Measurements from ENCODE around the gene COL9A2.

Gene COL9A2

GRCh38 chr1:40310983-40311642 is 6.0 kb downstream of the COL9A2 start:
- H4K20me1 ChIP-seq = no peaks in the 10 kb centered on the region
- 0 out of 22 replicates have a peak overlapping the region, but pooled peaks of 1 of the 11 experiments have one; percentile 76 for H3K9ac ChIP-seq
- peaks cover 7 to 8% (median 7%) of the 10 kb centered on the region in 11 experiments for H3K27me3 ChIP-seq
- no peaks in the 10 kb centered on the region for H3K9me3 ChIP-seq (replicated peaks in 1 of 11)
- no peak for TF ChIP-seq Cebpa-rat (IDR thresholded peaks at IDR 0.05)
- peak overlapping the region in 4 of 11 experiments; percentile 78 to 86 (median 82); a peak in 3 of 22 replicates for H3K27ac ChIP-seq
- H3K4me3 ChIP-seq = no peak overlapping the region
- peak overlapping the region; percentile 86 to 99 (median 97); a peak in 18 of 22 replicates for H3K4me2 ChIP-seq
- H3K4me1 ChIP-seq = peaks cover 43 to 65% (median 62%) of the 10 kb centered on the region in 10 experiments
- no peaks in the 10 kb centered on the region; a peak in 1 of 22 replicates for H3K36me3 ChIP-seq

GRCh38 chr1:40310129-40310461 is 7.0 kb downstream of the COL9A2 start:
- Histone ChIP-seq H4K20me1 (no peaks in the 10 kb centered on the region), H3K27ac (peak overlapping the region in 1 of 11 experiments; percentile 25; a peak in 1 of 22 replicates), H3K9me3 (replicated peaks in 1 of 11) (no peaks in the 10 kb centered on the region), H3K9ac (peak overlapping the region in 1 of 11 experiments; percentile 2; a peak in 1 of 22 replicates), H3K27me3 (no peaks in the 10 kb centered on the region), H3K36me3 (no peaks in the 10 kb centered on the region; a peak in 1 of 22 replicates), H3K4me1 (peaks cover 36 to 56% (median 53%) of the 10 kb centered on the region in 10 experiments), H3K4me3 (no peak overlapping the region), H3K4me2 (peak overlapping the region in 10 of 11 experiments; percentile 10 to 54 (median 36); a peak in 18 of 22 replicates)
- no peak for TF ChIP-seq Cebpa-rat (IDR thresholded peaks at IDR 0.05)

- no peaks in the 10 kb centered on the region for H3K27me3 ChIP-seq
- H3K9ac ChIP-seq = 0 out of 22 replicates have a peak overlapping the region, but pooled peaks of 2 of the 11 experiments have one; percentile 2 to 13
- H3K4me3 ChIP-seq = no peak overlapping the region
- H3K4me2 ChIP-seq = peak overlapping the region in 10 of 11 experiments; percentile 10 to 54 (median 36); a peak in 16 of 22 replicates
- no peaks in the 10 kb centered on the region; a peak in 1 of 22 replicates for H3K36me3 ChIP-seq
- H4K20me1 ChIP-seq = no peaks in the 10 kb centered on the region
- no peak for TF ChIP-seq Cebpa-rat (IDR thresholded peaks at IDR 0.05)
- H3K9me3 ChIP-seq (replicated peaks in 1 of 11) = no peaks in the 10 kb centered on the region
- H3K4me1 ChIP-seq = peaks cover 30 to 51% (median 47%) of the 10 kb centered on the region in 10 experiments
- peak overlapping the region in 1 of 11 experiments; percentile 25; a peak in 1 of 22 replicates for H3K27ac ChIP-seq
Observed at GRCh38 chr1:40309374-40310128, 7.5 kb downstream of the COL9A2 start.

GRCh38 chr1:40308036-40308727 is 8.9 kb downstream of the COL9A2 start:
- H4K20me1 ChIP-seq = no peaks in the 10 kb centered on the region
- H3K9ac ChIP-seq = no peak overlapping the region
- no peak overlapping the region for H3K4me3 ChIP-seq
- H3K36me3 ChIP-seq = no peaks in the 10 kb centered on the region; a peak in 1 of 22 replicates
- no peaks in the 10 kb centered on the region for H3K27me3 ChIP-seq
- H3K4me1 ChIP-seq = peaks cover 17 to 37% (median 34%) of the 10 kb centered on the region in 10 experiments
- H3K4me2 ChIP-seq = no peak overlapping the region
- no peak overlapping the region for H3K27ac ChIP-seq
- H3K9me3 ChIP-seq (replicated peaks in 1 of 11) = no peaks in the 10 kb centered on the region
- no peak for TF ChIP-seq Cebpa-rat (IDR thresholded peaks at IDR 0.05)

DNA sequence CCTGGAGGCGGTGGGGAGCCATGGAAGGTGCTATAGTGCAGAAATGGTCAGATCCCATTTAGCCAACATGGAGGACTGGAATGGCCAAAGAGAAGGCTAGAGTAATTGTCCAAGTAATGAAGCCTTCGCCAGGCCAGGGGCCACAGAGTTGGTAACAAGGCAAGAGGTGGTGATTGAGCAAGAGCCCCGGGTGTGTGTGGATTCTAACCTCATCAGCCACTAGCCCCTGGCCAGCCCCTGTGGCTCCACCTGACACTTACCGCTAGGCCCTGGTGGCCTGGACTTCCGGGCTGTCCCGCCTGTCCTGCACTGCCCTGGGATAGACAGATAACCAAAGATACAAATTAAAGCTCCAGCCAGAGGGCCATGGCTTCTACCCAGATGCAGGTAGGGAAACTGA is 9.9 kb downstream of the COL9A2 start:
- H3K4me3 ChIP-seq = no peak overlapping the region
- H3K4me1 ChIP-seq = peaks cover 7 to 27% (median 24%) of the 10 kb centered on the region in 10 experiments
- no peaks in the 10 kb centered on the region for H3K9me3 ChIP-seq (replicated peaks in 1 of 11)
- no peaks in the 10 kb centered on the region for H3K27me3 ChIP-seq
- H3K9ac ChIP-seq = no peak overlapping the region
- TF ChIP-seq Cebpa-rat (IDR thresholded peaks at IDR 0.05) = no peak
- no peaks in the 10 kb centered on the region; a peak in 1 of 22 replicates for H3K36me3 ChIP-seq
- H4K20me1 ChIP-seq = no peaks in the 10 kb centered on the region
- no peak overlapping the region for H3K27ac ChIP-seq
- H3K4me2 ChIP-seq = no peak overlapping the region

GRCh38 chr1:40306296-40306695 is 10.8 kb downstream of the COL9A2 start:
- no peaks in the 10 kb centered on the region for H3K27me3 ChIP-seq
- no peak overlapping the region for H3K4me2 ChIP-seq
- no peak overlapping the region for H3K4me3 ChIP-seq
- peaks cover 0 to 4% (median 0%) of the 10 kb centered on the region in 11 experiments; a peak in 2 of 22 replicates for H3K36me3 ChIP-seq
- no peak overlapping the region for H3K27ac ChIP-seq
- H3K9ac ChIP-seq = 0 out of 22 replicates have a peak overlapping the region, but pooled peaks of 1 of the 11 experiments have one; percentile 40
- no peak for TF ChIP-seq Cebpa-rat (IDR thresholded peaks at IDR 0.05)
- H3K9me3 ChIP-seq (replicated peaks in 1 of 11) = no peaks in the 10 kb centered on the region
- H3K4me1 ChIP-seq = peaks cover 0 to 19% (median 16%) of the 10 kb centered on the region in 10 experiments; a peak in 16 of 20 replicates
- H4K20me1 ChIP-seq = no peaks in the 10 kb centered on the region

DNA sequence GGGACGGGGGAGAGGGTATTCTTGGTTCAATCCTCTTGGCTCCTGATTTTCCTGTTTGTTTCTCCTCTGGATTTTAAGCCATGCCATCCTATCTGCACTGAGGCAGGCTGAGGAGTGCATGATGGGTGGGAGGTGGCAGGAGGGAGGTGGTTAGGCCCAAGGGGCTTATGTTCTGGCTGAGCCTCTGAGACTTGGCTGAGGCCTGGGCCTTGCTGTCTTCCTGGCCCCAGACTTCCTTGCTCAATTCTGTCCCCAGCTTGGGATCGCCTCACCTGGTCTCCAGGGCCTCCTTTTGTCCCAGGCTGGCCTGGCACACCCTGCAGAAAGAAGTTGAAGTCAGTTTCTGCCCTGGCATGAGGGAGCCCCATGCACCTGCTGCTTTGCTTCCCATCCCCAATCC is 11.2 kb downstream of the COL9A2 start:
- peak overlapping the region in 2 of 11 experiments; percentile 19 to 40; a peak in 2 of 22 replicates for H3K9ac ChIP-seq
- no peak overlapping the region for H3K4me2 ChIP-seq
- no peak overlapping the region for H3K27ac ChIP-seq
- peaks cover 0 to 8% (median 0%) of the 10 kb centered on the region in 11 experiments; a peak in 4 of 22 replicates for H3K36me3 ChIP-seq
- H3K4me3 ChIP-seq = no peak overlapping the region
- peaks cover 0 to 18% (median 14%) of the 10 kb centered on the region in 10 experiments; a peak in 16 of 20 replicates for H3K4me1 ChIP-seq
- H4K20me1 ChIP-seq = no peaks in the 10 kb centered on the region
- no peaks in the 10 kb centered on the region for H3K27me3 ChIP-seq
- no peaks in the 10 kb centered on the region for H3K9me3 ChIP-seq (replicated peaks in 1 of 11)
- TF ChIP-seq Cebpa-rat (IDR thresholded peaks at IDR 0.05) = no peak

- Histone ChIP-seq H3K27me3 (no peaks in the 10 kb centered on the region), H4K20me1 (no peaks in the 10 kb centered on the region), H3K27ac (no peak overlapping the region), H3K4me3 (no peak overlapping the region), H3K4me2 (no peak overlapping the region), H3K9me3 (replicated peaks in 1 of 11) (no peaks in the 10 kb centered on the region), H3K4me1 (peaks cover 0 to 18% (median 14%) of the 10 kb centered on the region in 10 experiments; a peak in 16 of 20 replicates), H3K9ac (peak overlapping the region in 2 of 11 experiments; percentile 19 to 40; a peak in 2 of 22 replicates), H3K36me3 (peaks cover 0 to 8% (median 0%) of the 10 kb centered on the region in 11 experiments; a peak in 4 of 22 replicates)
- no peak for TF ChIP-seq Cebpa-rat (IDR thresholded peaks at IDR 0.05)
Observed at GRCh38 chr1:40305451-40305850, 11.6 kb downstream of the COL9A2 start.
